Endothelial cell of umbilical vein (primary cell): Measurements from ENCODE around the gene SRRD. TPM values are rescaled to one million over a fixed set of nuclear protein-coding genes. Genes with fewer than 3 reads are reported as not detected.

Source experiments
- BruUV-seq: library from RNA; stranded (reverse); fragments of 400-500 nt; replicated peaks from 2 replicates; lab custom pipeline; 2021; lab: Mats Ljungman, UMichigan
- CTCF ChIA-PET: fragments of 300-600, 350-600 bp; sonication (Branson Sonifier 250); formaldehyde crosslinking; loops from one replicate; lab custom pipeline; 2021; ENCODE audit warnings: antibody characterized with exemption, inconsistent platforms; lab: Charles Lee
- POLR2A ChIA-PET: fragments of 300-600, 350-600 bp; sonication (Branson Sonifier 250); formaldehyde crosslinking; loops from one replicate; lab custom pipeline; 2021; ENCODE audit warnings: antibody characterized with exemption, inconsistent platforms; lab: Charles Lee
- DNase-seq: peaks from one replicate; pipeline ENCODE4 v3.0.0-alpha.2; 2011; ENCODE audit warnings: low read depth, low spot score
- FAIRE-seq: peaks from 2 replicates; lab custom pipeline; 2011; peaks lifted over from hg19 to GRCh38; lab: Jason Lieb, UNC
- H2AFZ ChIP-seq: 2 replicates; pipeline ENCODE4 v1.6.0; 2012; ENCODE audit warnings: low read depth, low read length, control low read depth, inconsistent platforms
- H3K27ac ChIP-seq: 2 replicates; pipeline ENCODE4 v1.5.1; 2011; ENCODE audit warnings: low read depth, mild to moderate bottlenecking, control low read depth, low read length, moderate library complexity; ENCODE audit not compliant: insufficient read depth
- H3K27me3 ChIP-seq, 2 experiments: 2 replicates each; pipeline versions ENCODE4 v1.6.0 to v1.6.1; 2011; ENCODE audit warnings: low read length in 2 of 2, mixed read lengths in 1 of 2; ENCODE audit not compliant: control insufficient read depth in 2 of 2, insufficient read depth in 2 of 2
- H3K36me3 ChIP-seq, 2 experiments: 2 replicates in 1 of 2; 3 replicates in 1 of 2; pipeline ENCODE4 v1.5.1; 2011; ENCODE audit warnings: low read length in 2 of 2, mild to moderate bottlenecking in 1 of 2, moderate library complexity in 1 of 2; ENCODE audit not compliant: control insufficient read depth in 2 of 2, insufficient read depth in 2 of 2; ENCODE audit errors: extremely low read depth in 1 of 2
- H3K4me1 ChIP-seq: 3 replicates; pipeline ENCODE4 v1.5.1; 2011; ENCODE audit warnings: mild to moderate bottlenecking, low read length; ENCODE audit not compliant: control insufficient read depth, insufficient read depth; ENCODE audit errors: extremely low read depth
- H3K4me2 ChIP-seq: 2 replicates; pipeline ENCODE4 v1.6.1; 2011; ENCODE audit warnings: low read length, control low read depth, mixed read lengths; ENCODE audit not compliant: insufficient read depth
- H3K4me3 ChIP-seq, 3 experiments: fragments of 200-600 bp in 1 of 3; sonication (generic), shearing (Covaris generic) in 1 of 3; replicated peaks in 1 of 3; 2 replicates each; pipeline ENCODE4 v1.5.1; 2011 to 2016; ENCODE audit warnings: control low read depth in 3 of 3, low read length in 3 of 3, mild to moderate bottlenecking in 2 of 3, inconsistent platforms in 1 of 3, low read depth in 1 of 3, moderate library complexity in 1 of 3; ENCODE audit not compliant: insufficient read depth in 1 of 3
- H3K79me2 ChIP-seq: 2 replicates; pipeline ENCODE4 v1.6.0; 2012; ENCODE audit warnings: low read length, inconsistent platforms; ENCODE audit not compliant: control insufficient read depth, insufficient read depth
- H3K9ac ChIP-seq: replicated peaks from 2 replicates; pipeline ENCODE3; 2011; ENCODE audit warnings: low read length, control low read depth; ENCODE audit not compliant: insufficient read depth; ENCODE audit errors: extremely low read depth
- H3K9me1 ChIP-seq: replicated peaks from 3 replicates; pipeline ENCODE4 v1.6.0; 2011; ENCODE audit warnings: mild to moderate bottlenecking, low read length; ENCODE audit not compliant: control insufficient read depth, insufficient read depth; ENCODE audit errors: extremely low read depth
- H3K9me3 ChIP-seq: replicated peaks from 2 replicates; pipeline ENCODE4 v1.5.1; 2012; ENCODE audit warnings: low read length, inconsistent platforms; ENCODE audit not compliant: control insufficient read depth, insufficient read depth
- H4K20me1 ChIP-seq: replicated peaks from 2 replicates; pipeline ENCODE3; 2011; ENCODE audit warnings: mild to moderate bottlenecking, low read length; ENCODE audit not compliant: control insufficient read depth, insufficient read depth; ENCODE audit errors: extremely low read depth
- CTCF ChIP-seq, 2 donors: IDR thresholded peaks; 1 replicate in 1 of 2; 2 replicates in 1 of 2; pipeline ENCODE4 v1.5.1; 2011; ENCODE audit warnings: low read length in 2 of 2, mild to moderate bottlenecking in 2 of 2, moderate library complexity in 2 of 2, control low read depth in 1 of 2, inconsistent platforms in 1 of 2, low read depth in 1 of 2; ENCODE audit not compliant: insufficient read depth in 1 of 2; ENCODE audit errors: extremely low read depth in 1 of 2
- EZH2 ChIP-seq: IDR thresholded peaks from 2 replicates; pipeline ENCODE4 v1.6.1; 2012; ENCODE audit warnings: borderline replicate concordance, low read depth, mild to moderate bottlenecking, moderate library complexity, low read length, inconsistent platforms; ENCODE audit not compliant: severe bottlenecking
- FOS ChIP-seq: IDR thresholded peaks from 2 replicates; pipeline ENCODE4 v1.6.1; 2011; ENCODE audit warnings: mild to moderate bottlenecking, low read length, moderate library complexity, borderline replicate concordance; ENCODE audit not compliant: insufficient read depth
- GATA2 ChIP-seq: IDR thresholded peaks from 2 replicates; pipeline ENCODE4 v1.7.0; 2011; ENCODE audit warnings: low read depth, mild to moderate bottlenecking, moderate library complexity, mixed read lengths, low read length; ENCODE audit not compliant: insufficient read length, insufficient read depth
- JUN ChIP-seq: IDR thresholded peaks from 2 replicates; pipeline ENCODE4 v1.6.1; 2011; ENCODE audit warnings: borderline replicate concordance, low read depth; ENCODE audit not compliant: insufficient read length, insufficient read depth
- MYC ChIP-seq: IDR thresholded peaks from one replicate; pipeline ENCODE4 v1.6.1; 2011; ENCODE audit warnings: mild to moderate bottlenecking, low read depth, low read length
- POLR2A ChIP-seq: IDR thresholded peaks from 2 replicates; pipeline ENCODE4 v1.6.1; 2012; ENCODE audit warnings: low read depth, mild to moderate bottlenecking, control low read depth, low read length
- POLR2AphosphoS5 ChIP-seq: IDR thresholded peaks from 2 replicates; pipeline ENCODE4 v1.6.1; 2012; ENCODE audit warnings: low read depth, mild to moderate bottlenecking, control low read depth, low read length, moderate library complexity; ENCODE audit not compliant: insufficient read depth
- dilution Hi-C: fragments of 300-500 bp; cut with MboI; formaldehyde crosslinking; loops from one replicate; pipeline ENCODE4 v1.15.0; 2019; ENCODE audit warnings: low sequenced_read_pairs; ENCODE audit not compliant: extremely low pct_ligation_motif_present
- intact Hi-C: fragments of 100-400 bp; cut with micrococcal nuclease; formaldehyde crosslinking; loops from one replicate; pipeline ENCODE4 v1.10.0; 2022
- polyA plus RNA-seq, 4 experiments: library from polyadenylated mRNA; depleted of rRNA in 3 of 4; stranded (reverse) in 3 of 4; unstranded in 1 of 4; fragments of >200 nt; gene quantifications; 2 replicates each; pipeline versions ENCODE4 v1.2.1 to v1.2.3, GENCODE V29; 2011 to 2012; ENCODE audit warnings: missing spikeins in 1 of 4
- total RNA-seq: library from RNA; stranded (reverse); gene quantifications from 2 replicates; pipeline ENCODE4 v1.2.3, GENCODE V29; 2021
- TF ChIP-seq, protein P1 (sequence below): IDR thresholded peaks from 2 replicates; pipeline ENCODE4 v1.6.1; 2011; ENCODE audit not compliant: insufficient read depth, insufficient read length

Gene SRRD
- total and polyA plus RNA-seq, 2 donors (not counting 3 experiments of a cell fraction or from before 2014, with no cell fraction given), result 23.4 to 24.2 TPM

DNA sequence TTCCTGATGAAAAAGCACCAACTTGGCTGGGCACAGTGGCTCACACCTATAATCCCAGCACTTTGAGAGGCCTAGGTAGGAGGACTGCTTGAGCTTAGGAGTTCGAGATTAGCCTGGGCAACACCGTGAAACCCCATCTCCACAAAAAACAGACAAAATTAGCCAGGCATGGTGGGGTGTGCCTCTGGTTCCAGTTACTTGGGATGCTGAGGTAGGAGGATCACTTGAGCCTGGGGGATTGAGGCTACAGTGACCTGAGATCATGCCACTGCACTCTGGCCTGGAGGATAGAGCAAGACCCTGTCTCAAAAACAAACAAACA lies 3.1 kb upstream of the SRRD start:
- Histone ChIP-seq H2AFZ (no peak overlapping the region), H3K36me3 (peaks cover 5 to 11% of the 10 kb centered on the region in 2 experiments), H3K27me3 (no peaks in the 10 kb centered on the region), H3K9me3 (no peaks in the 10 kb centered on the region), H4K20me1 (no peaks in the 10 kb centered on the region), H3K27ac (no peak overlapping the region), H3K9ac (no peak overlapping the region), H3K4me2 (no peak overlapping the region), H3K4me3 (no peak overlapping the region), H3K9me1 (no peaks in the 10 kb centered on the region), H3K79me2 (peaks cover 37% of the 10 kb centered on the region), H3K4me1 (peaks cover 23% of the 10 kb centered on the region)
- intact Hi-C loops, result no loop called here
- BruUV-seq, result no TSS peak
- CTCF ChIA-PET, result interaction anchor here (1.3 kb wide), 1 partner anchor 9 kb away, joined by 3 read pairs; no protein-coding TSS in a partner anchor
- POLR2A ChIA-PET, result no interaction called here
- FAIRE-seq (no peak), DNase-seq (no peak)
- no peak for TF ChIP-seq CTCF (IDR thresholded peaks at IDR 0.05; ENCODE audit: extremely low read depth in 1 of 2, insufficient read depth in 1 of 2, low read depth in 1 of 2, low read length in 2 of 2)
- TF ChIP-seq FOS, result no peak
- TF ChIP-seq, protein P1, sequence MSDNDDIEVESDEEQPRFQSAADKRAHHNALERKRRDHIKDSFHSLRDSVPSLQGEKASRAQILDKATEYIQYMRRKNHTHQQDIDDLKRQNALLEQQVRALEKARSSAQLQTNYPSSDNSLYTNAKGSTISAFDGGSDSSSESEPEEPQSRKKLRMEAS, result no peak
- TF ChIP-seq EZH2, result no peak
- TF ChIP-seq POLR2AphosphoS5, result no peak
- no peak for TF ChIP-seq POLR2A
- TF ChIP-seq JUN, result no peak
- TF ChIP-seq GATA2, result no peak
- TF ChIP-seq MYC, result no peak
- dilution Hi-C loops, result no loop called here
